Activated CD4-positive, alpha-beta memory T cell treated with anti-CD3 and anti-CD28 coated beads, Interleukin-2, amount 10 ng/mL, durations not matched to agents 7 days and 5 days (primary cell): Measurements from ENCODE around the gene EBF3. TPM values are rescaled to one million over a fixed set of nuclear protein-coding genes. Genes with fewer than 3 reads are reported as not detected.

Experiments
- CTCF ChIA-PET: fragments of 350-600 bp; sonication (Branson Sonifier 250); formaldehyde crosslinking; loops from one replicate; lab custom pipeline; 2021; ENCODE audit warnings: antibody characterized with exemption, inconsistent platforms; lab: Charles Lee
- POLR2A ChIA-PET: fragments of 350-600 bp; sonication (Branson Sonifier 250); formaldehyde crosslinking; loops from one replicate; lab custom pipeline; 2021; ENCODE audit warnings: antibody characterized with exemption; lab: Charles Lee
- DNase-seq: peaks from one replicate; pipeline ENCODE4 v3.0.0-alpha.2; 2020
- H3K27ac Mint-ChIP-seq: one replicate; pipeline ENCODE4 v1.8.0; 2021; ENCODE audit warnings: mild to moderate bottlenecking, mixed read lengths
- H3K27me3 Mint-ChIP-seq: one replicate; pipeline ENCODE4 v1.8.0; 2021; ENCODE audit warnings: mixed read lengths
- H3K36me3 Mint-ChIP-seq: one replicate; pipeline ENCODE4 v1.8.0; 2021; ENCODE audit warnings: low read depth, mixed read lengths
- H3K4me1 Mint-ChIP-seq: one replicate; pipeline ENCODE4 v1.8.0; 2021; ENCODE audit warnings: mixed read lengths
- H3K4me3 Mint-ChIP-seq: one replicate; pipeline ENCODE4 v1.8.0; 2021; ENCODE audit warnings: mild to moderate bottlenecking, mixed read lengths
- H3K9me3 Mint-ChIP-seq: one replicate; pipeline ENCODE4 v1.8.0; 2021; ENCODE audit warnings: mixed read lengths
- total RNA-seq, 2 experiments: library from RNA; stranded (reverse); gene quantifications; one replicate each; pipeline ENCODE4 v1.2.3, GENCODE V29; 2021

EBF3 gene
- total RNA-seq, 2 experiments from 2014 or later, result not detected

GRCh38 chr10:129849452-129849750, 114.7 kb downstream of the EBF3 start:
- H3K27ac Mint-ChIP-seq, result no peak overlapping the region
- CTCF ChIA-PET, result no interaction called here
- H3K9me3 Mint-ChIP-seq, result no peaks in the 10 kb centered on the region
- POLR2A ChIA-PET, result no interaction called here
- H3K27me3 Mint-ChIP-seq, result no peaks in the 10 kb centered on the region
- no peak overlapping the region for H3K4me3 Mint-ChIP-seq
- H3K4me1 Mint-ChIP-seq, result no peaks in the 10 kb centered on the region
- DNase-seq, result no peak
- no peaks in the 10 kb centered on the region for H3K36me3 Mint-ChIP-seq

- Mint-ChIP-seq H3K27me3 (no peaks in the 10 kb centered on the region), H3K4me1 (no peaks in the 10 kb centered on the region), H3K9me3 (no peaks in the 10 kb centered on the region), H3K36me3 (no peaks in the 10 kb centered on the region), H3K4me3 (no peak overlapping the region), H3K27ac (no peak overlapping the region)
- ChIA-PET CTCF (no interaction called here), POLR2A (no interaction called here)
- no peak for DNase-seq
Observed at GRCh38 chr10:129848696-129849451, 115.2 kb downstream of the EBF3 start.

- Mint-ChIP-seq H3K4me1 (no peaks in the 10 kb centered on the region), H3K36me3 (no peaks in the 10 kb centered on the region), H3K4me3 (no peak overlapping the region), H3K27ac (no peak overlapping the region), H3K9me3 (no peaks in the 10 kb centered on the region), H3K27me3 (no peaks in the 10 kb centered on the region)
- POLR2A ChIA-PET, result no interaction called here
- CTCF ChIA-PET, result no interaction called here
- DNase-seq, result no peak
Observed at GRCh38 chr10:129847741-129848483, 116.2 kb downstream of the EBF3 start.

GRCh38 chr10:129846991-129847391, 117.1 kb downstream of the EBF3 start:
- Mint-ChIP-seq H3K36me3 (no peaks in the 10 kb centered on the region), H3K4me1 (no peaks in the 10 kb centered on the region), H3K27me3 (no peaks in the 10 kb centered on the region), H3K4me3 (no peak overlapping the region), H3K27ac (no peak overlapping the region), H3K9me3 (no peaks in the 10 kb centered on the region)
- ChIA-PET POLR2A (no interaction called here), CTCF (no interaction called here)
- DNase-seq, result no peak

- H3K36me3 Mint-ChIP-seq, result no peaks in the 10 kb centered on the region
- DNase-seq, result no peak
- no peak overlapping the region for H3K27ac Mint-ChIP-seq
- no peaks in the 10 kb centered on the region for H3K4me1 Mint-ChIP-seq
- ChIA-PET CTCF (no interaction called here), POLR2A (no interaction called here)
- H3K4me3 Mint-ChIP-seq, result no peak overlapping the region
- H3K27me3 Mint-ChIP-seq, result no peaks in the 10 kb centered on the region
- no peaks in the 10 kb centered on the region for H3K9me3 Mint-ChIP-seq
Observed at GRCh38 chr10:129845111-129845753, 118.8 kb downstream of the EBF3 start.

- Mint-ChIP-seq H3K36me3 (no peaks in the 10 kb centered on the region), H3K4me3 (no peak overlapping the region), H3K4me1 (no peaks in the 10 kb centered on the region), H3K27ac (no peak overlapping the region), H3K27me3 (no peaks in the 10 kb centered on the region), H3K9me3 (no peaks in the 10 kb centered on the region)
- ChIA-PET CTCF (no interaction called here), POLR2A (no interaction called here)
- no peak for DNase-seq
Observed at GRCh38 chr10:129844216-129844766, 119.8 kb downstream of the EBF3 start.

- ChIA-PET POLR2A (no interaction called here), CTCF (no interaction called here)
- H3K9me3 Mint-ChIP-seq, result no peaks in the 10 kb centered on the region
- no peaks in the 10 kb centered on the region for H3K4me1 Mint-ChIP-seq
- H3K4me3 Mint-ChIP-seq, result no peak overlapping the region
- no peak for DNase-seq
- no peak overlapping the region for H3K27ac Mint-ChIP-seq
- no peaks in the 10 kb centered on the region for H3K36me3 Mint-ChIP-seq
- no peaks in the 10 kb centered on the region for H3K27me3 Mint-ChIP-seq
Observed at GRCh38 chr10:129843702-129844101, 120.4 kb downstream of the EBF3 start.

- H3K4me3 Mint-ChIP-seq, result no peak overlapping the region
- no peaks in the 10 kb centered on the region for H3K9me3 Mint-ChIP-seq
- ChIA-PET CTCF (no interaction called here), POLR2A (no interaction called here)
- no peaks in the 10 kb centered on the region for H3K27me3 Mint-ChIP-seq
- no peaks in the 10 kb centered on the region for H3K36me3 Mint-ChIP-seq
- DNase-seq, result no peak
- no peak overlapping the region for H3K27ac Mint-ChIP-seq
- H3K4me1 Mint-ChIP-seq, result no peaks in the 10 kb centered on the region
Observed at GRCh38 chr10:129843131-129843541, 120.9 kb downstream of the EBF3 start.

- ChIA-PET POLR2A (no interaction called here), CTCF (no interaction called here)
- H3K36me3 Mint-ChIP-seq, result no peaks in the 10 kb centered on the region
- no peak for DNase-seq
- no peaks in the 10 kb centered on the region for H3K4me1 Mint-ChIP-seq
- no peaks in the 10 kb centered on the region for H3K9me3 Mint-ChIP-seq
- H3K27ac Mint-ChIP-seq, result no peak overlapping the region
- H3K27me3 Mint-ChIP-seq, result no peaks in the 10 kb centered on the region
- no peak overlapping the region for H3K4me3 Mint-ChIP-seq
Observed at GRCh38 chr10:129842031-129842430, 122.0 kb downstream of the EBF3 start.

GRCh38 chr10:129841590-129841989, 122.5 kb downstream of the EBF3 start:
- H3K4me1 Mint-ChIP-seq, result no peaks in the 10 kb centered on the region
- H3K27ac Mint-ChIP-seq, result no peak overlapping the region
- no peak overlapping the region for H3K4me3 Mint-ChIP-seq
- ChIA-PET CTCF (no interaction called here), POLR2A (no interaction called here)
- H3K9me3 Mint-ChIP-seq, result no peaks in the 10 kb centered on the region
- H3K27me3 Mint-ChIP-seq, result no peaks in the 10 kb centered on the region
- no peak for DNase-seq
- H3K36me3 Mint-ChIP-seq, result no peaks in the 10 kb centered on the region

GRCh38 chr10:129841071-129841470, 123.0 kb downstream of the EBF3 start:
- no peaks in the 10 kb centered on the region for H3K4me1 Mint-ChIP-seq
- no peak overlapping the region for H3K27ac Mint-ChIP-seq
- ChIA-PET CTCF (no interaction called here), POLR2A (no interaction called here)
- H3K4me3 Mint-ChIP-seq, result no peak overlapping the region
- H3K9me3 Mint-ChIP-seq, result no peaks in the 10 kb centered on the region
- H3K36me3 Mint-ChIP-seq, result no peaks in the 10 kb centered on the region
- no peaks in the 10 kb centered on the region for H3K27me3 Mint-ChIP-seq
- DNase-seq, result no peak

- POLR2A ChIA-PET, result no interaction called here
- H3K9me3 Mint-ChIP-seq, result no peaks in the 10 kb centered on the region
- H3K27me3 Mint-ChIP-seq, result no peaks in the 10 kb centered on the region
- CTCF ChIA-PET, result no interaction called here
- no peaks in the 10 kb centered on the region for H3K4me1 Mint-ChIP-seq
- no peaks in the 10 kb centered on the region for H3K36me3 Mint-ChIP-seq
- H3K27ac Mint-ChIP-seq, result no peak overlapping the region
- no peak overlapping the region for H3K4me3 Mint-ChIP-seq
- no peak for DNase-seq
Observed at GRCh38 chr10:129840196-129840590, 123.9 kb downstream of the EBF3 start.

GRCh38 chr10:129839285-129840195, 124.5 kb downstream of the EBF3 start:
- ChIA-PET CTCF (no interaction called here), POLR2A (no interaction called here)
- no peaks in the 10 kb centered on the region for H3K4me1 Mint-ChIP-seq
- H3K9me3 Mint-ChIP-seq, result no peaks in the 10 kb centered on the region
- no peak for DNase-seq
- H3K27me3 Mint-ChIP-seq, result no peaks in the 10 kb centered on the region
- H3K27ac Mint-ChIP-seq, result no peak overlapping the region
- no peak overlapping the region for H3K4me3 Mint-ChIP-seq
- no peaks in the 10 kb centered on the region for H3K36me3 Mint-ChIP-seq
